Measurements from ENCODE around the gene TRIP10.
"Not testable (repeated sequence)": the region's sequence is repeated elsewhere in the genome, so short reads cannot be mapped to it uniquely, and the experiment has no call there.

The TRIP10 gene

DNA sequence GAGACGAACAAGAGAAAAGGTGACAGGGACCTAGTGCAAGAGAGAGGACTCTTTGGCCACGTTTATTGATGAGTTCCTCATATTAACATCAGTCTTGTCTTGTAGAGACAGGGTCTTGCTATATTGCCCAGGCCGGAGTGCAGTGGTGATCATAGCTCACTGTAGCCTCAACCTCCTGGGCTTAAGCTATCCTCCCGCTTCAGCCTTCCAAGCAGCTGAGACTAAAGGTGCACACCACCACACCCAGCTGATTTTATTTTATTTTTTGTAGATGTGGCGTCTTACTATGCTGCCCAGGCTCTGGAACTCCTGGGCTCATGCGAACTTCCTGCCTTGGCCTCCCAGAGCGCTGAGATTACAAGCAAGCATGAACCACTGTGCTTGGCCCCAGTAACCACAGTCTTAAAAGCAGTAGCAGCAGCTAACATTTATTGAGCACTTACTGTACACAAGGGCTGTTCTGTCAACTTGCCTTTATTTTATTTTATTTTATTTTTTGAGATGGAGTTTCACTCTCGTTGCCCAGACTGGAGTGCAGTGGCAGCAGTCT lies 28.8 kb downstream of the TRIP10 start:
- DNase-seq (ENCODE audit: low read depth): no peak

DNA sequence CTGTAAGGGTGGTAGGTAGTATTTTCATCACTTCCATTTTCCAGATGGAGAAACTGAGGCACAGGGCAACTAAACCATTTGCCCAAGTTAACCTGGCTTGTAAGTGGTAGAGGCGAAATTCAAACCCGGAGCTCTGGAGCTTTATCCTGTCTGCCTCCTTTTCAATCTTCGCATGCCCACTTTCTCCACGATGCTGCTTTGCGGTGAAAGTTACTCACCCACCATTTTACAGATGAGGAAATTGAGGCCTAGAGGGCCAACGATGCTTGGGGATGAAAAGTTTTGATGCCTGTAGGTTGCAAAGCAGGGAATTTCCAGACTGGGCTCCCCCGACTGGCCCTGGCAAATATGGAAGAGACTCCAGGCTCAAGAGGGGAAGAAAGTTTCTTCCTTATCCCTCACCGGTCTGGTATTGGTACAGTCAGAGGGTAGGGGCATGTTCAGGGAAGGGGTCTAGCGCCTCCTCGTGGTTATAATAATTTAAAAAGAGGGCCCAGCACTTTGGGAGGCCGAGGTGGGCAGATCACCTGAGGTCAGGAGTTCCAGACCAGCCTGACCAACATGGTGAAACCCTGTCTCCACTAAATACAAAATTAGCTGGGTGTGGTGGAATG lies 29.6 kb downstream of the TRIP10 start:
- DNase-seq (ENCODE audit: low read depth): no peak

DNA sequence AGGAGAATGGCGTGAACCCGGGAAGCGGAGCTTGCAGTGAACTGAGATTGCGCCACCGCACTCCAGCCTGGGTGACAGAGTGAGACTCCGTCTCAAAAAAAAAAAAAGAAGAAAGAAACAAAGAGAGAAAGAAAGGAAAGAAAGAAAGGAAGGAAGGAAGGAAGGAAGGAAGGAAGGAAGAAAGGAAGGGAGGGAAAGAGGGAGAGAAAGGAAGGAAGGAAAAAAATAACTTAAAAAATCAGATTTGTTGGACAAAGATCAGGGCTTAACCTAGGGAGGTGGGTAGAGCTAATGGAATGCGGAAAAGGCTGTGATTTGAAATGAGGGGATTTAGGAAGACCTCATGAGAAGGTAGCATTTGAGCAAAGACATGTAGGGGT lies 32.2 kb downstream of the TRIP10 start:
- DNase-seq (ENCODE audit: low read depth): not testable (repeated sequence)

DNA sequence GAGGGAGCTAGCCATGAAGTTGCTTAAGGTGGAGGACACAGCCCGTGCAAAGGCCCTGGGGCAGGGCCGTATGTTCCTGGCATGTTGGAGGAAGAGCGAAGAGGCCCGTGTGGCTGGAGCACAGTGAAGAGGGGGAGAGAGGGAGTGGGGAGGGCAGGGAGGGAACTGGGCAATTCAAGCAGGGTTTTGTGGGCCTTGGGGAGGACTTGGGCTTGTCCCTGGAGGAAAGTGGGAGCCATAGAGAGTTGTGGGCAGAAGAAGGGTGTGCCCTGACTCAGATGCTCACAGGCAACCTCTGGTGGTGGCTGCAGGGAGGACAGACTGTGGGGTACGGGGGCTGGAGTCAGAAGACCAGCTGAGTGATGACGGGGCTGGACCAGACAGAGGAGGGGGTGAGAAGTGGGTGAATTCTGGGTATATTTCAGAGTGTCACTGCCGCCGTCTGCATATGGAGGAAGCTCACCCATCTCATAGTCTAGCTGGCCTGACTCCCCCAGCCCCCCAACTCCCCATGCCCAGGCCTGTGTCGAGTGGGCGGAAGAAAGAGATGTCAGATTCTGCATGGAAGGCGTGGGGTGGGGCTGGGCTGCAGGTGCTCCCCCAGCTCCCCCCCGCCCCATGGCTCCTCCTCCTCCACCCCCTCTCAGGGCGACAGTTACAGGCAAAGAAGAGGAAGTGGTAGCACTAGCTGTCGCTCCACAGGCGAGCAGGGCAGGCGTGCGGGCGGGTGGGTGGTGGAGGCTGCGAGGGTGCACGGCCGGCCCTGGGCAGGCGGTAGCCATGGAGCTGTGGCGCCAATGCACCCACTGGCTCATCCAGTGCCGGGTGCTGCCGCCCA lies 32.8 kb downstream of the TRIP10 start, which contains the start of gene VAV1:
Gene VAV1, plus strand, starts transcription at position 681 of the 838 bp plus-strand sequence. Its CDS starts 100 bp downstream, at position 781.
- DNase-seq (ENCODE audit: low read depth): peak; percentile 72

DNA sequence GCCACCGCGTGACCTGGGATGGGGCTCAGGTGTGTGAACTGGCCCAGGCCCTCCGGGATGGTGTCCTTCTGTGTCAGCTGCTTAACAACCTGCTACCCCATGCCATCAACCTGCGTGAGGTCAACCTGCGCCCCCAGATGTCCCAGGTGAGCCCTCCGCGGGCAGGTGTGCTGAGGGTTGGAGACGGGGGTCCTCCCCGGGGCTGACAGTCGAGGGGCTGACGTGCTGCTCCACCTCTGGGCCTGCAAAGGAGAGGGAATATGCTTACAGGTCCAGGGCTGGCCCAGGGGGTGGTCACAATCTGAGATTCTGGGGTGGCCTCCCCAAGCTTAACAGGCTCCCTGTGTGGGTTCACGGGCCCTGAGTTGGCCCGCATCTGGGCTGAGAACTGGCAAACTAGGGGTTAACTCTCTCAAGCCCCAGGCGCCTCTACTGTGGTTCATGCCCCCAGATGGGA lies 33.4 kb downstream of the TRIP10 start:
- no peak for DNase-seq (ENCODE audit: low read depth)

- DNase-seq (ENCODE audit: low read depth): no peak
Measured at GRCh38 chr19:6773323-6773931, 33.9 kb downstream of the TRIP10 start.

DNA sequence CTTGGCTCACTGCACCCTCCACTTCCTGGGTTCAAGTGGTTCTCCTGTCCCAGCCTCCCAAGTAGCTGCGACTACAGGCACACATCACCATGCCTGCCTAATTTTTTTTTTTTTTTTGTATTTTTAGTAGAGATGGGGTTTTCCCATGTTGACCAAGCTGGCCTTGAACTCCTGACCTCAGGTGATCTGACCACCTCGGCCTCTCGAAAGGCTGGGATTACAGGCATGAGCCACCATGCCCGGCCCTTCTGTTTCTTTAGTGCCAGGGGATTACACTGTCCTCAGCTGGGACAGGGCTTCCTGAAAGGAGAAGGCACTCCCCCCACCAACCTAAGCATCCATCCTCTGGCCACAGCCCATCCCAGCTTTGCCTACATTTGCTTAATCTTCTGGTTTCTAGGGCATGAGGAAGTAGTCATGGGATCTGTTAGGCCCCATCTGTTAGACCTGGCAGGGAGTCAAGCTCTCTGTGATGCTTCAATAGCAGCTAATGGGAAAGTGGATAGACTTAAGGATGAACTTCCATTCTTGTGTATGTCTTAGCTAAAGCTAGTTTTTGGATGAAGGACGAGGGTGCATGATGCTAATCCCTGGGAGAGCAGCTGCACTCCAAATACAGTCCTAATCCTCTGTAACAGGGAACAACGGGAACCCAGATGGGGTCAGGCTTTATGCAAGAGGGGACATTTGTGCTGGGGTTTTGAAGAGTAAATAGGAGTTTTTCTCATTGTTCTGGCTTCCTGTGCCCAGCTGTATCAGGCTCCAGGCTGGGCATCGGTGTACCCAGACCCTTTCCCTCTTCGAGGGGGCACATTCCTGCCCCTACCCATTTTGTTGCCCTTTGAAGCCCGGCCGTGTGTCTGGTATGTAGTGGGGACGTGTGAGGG lies 35.6 kb downstream of the TRIP10 start:
- no peak for DNase-seq (ENCODE audit: low read depth)

DNA sequence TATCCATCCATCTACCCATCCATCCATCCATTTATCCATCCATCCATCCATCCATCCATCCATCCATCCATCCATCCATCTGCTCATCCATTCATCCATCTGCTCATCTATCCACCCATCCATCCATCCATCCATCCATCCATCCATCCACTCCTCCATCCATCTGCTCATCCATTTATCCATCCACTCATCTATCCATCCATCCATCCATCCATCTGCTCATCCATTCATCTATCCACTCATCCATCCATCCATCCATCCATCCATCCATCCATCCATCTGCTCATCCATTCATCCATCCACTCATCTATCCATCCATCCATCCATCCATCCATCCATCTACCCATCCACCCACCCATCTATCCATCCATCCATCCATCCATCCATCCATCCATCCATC lies 36.6 kb downstream of the TRIP10 start:
- not testable (repeated sequence) for DNase-seq (ENCODE audit: low read depth)

GRCh38 chr19:6776999-6777398 lies 37.5 kb downstream of the TRIP10 start:
- DNase-seq (ENCODE audit: low read depth): no peak

GRCh38 chr19:6777434-6777833 lies 38.0 kb downstream of the TRIP10 start:
- no peak for DNase-seq (ENCODE audit: low read depth)

GRCh38 chr19:6778386-6778785 lies 38.9 kb downstream of the TRIP10 start:
- DNase-seq (ENCODE audit: low read depth): no peak

DNA sequence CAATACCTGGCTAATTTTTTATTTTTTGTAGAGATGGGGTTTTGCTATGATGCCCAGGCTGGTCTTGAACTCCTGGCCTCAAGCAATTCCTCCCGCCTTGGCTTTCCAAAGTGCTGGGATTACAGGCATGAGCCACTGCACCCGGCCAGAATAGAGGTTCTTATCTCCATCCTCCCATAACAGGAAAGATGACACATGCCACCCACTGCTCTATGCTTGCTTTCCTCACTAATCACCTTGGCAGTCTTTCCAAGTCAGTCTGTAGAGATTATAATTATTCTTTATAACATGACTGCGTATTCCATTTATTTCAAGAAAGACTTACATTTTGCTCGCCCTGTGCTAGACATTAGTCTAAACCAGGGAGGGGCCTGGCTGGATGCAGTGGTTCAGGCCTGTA lies 39.7 kb downstream of the TRIP10 start:
- DNase-seq (ENCODE audit: low read depth): no peak

DNA sequence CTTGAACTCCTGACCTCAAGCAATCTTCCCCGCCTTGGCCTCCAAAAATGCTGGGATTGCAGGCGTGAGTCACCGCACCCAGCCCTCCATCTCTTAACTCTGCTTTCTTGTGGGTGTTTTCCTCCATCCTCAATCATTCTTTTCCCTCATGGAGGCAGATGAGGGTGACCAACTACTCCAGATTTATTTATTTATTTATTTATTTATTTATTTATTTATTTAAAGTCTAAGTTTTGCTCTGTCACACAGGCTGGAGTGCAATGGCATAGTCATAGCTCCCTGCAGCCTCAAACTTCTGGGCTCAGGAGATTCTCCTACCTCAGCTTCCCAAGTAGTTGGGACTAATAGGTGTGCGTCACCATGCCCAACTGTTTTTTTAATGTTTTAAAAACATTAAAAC lies 47.9 kb downstream of the TRIP10 start:
- DNase-seq (ENCODE audit: low read depth): no peak

DNA sequence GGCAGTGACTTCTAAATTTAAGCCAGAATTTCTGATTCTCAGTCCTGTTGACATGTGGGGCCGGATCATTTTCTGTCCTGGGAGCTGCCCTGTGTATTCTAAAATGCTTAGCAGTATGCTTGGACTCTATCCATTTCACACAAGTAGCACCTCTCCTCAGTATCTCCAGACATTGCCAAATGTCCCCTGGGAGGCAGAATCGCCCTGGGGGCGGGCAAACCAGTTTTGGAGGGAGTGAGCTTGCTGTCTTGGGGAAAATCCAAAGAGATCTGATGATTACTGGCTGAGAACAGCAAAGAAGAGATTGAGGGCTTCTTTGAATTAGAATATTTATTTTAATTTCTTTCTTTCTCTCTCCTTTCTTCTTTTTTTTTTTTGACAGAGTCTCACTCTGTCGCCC lies 49.4 kb downstream of the TRIP10 start:
- no peak for DNase-seq (ENCODE audit: low read depth)

DNA sequence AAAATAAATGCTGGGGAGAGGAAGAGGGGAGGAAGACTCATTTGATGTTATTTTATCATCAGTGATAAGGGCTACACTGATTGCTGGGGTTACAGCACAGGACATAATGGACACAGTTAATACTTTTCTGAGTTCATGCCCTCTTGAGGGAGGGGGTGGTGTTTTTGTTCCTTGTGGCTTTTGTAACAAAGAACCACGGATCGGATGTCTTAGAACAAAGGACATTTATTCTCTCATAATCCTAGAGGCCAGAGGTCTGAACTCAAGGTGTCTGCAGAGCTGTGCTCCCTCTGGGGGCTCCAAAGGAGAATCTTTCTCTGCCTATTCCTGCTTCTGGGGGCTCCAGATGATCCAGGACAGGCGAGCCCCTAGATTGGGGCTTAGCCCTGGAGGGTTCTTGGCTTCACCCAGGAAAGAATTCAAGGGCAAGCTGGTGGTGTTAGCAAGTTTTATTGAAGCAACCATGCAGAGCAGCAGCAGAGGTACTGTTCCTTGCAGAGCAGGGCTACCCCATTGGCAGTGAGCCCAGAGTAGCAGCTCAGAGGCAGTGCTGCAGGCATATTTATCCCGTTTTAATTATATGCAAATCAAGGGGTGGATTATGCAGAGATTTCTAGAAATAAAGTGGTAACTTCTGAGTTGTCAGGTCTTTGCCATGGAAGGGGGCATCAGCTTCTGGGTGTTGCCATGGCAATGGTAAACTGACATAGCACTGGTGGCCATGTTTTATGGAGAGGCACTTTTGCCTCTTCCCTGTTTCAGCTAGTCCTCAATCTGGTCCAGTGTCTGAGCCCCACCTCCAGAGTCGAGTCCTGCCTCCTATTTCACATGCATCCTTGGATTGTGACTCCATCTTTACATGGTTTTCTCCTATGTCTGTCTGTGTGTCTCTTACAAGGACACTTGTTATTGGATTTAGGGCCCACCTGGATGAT lies 51.0 kb downstream of the TRIP10 start:
- DNase-seq (ENCODE audit: low read depth): no peak

GRCh38 chr19:6791237-6791636 lies 51.8 kb downstream of the TRIP10 start:
- no peak for DNase-seq (ENCODE audit: low read depth)

GRCh38 chr19:6793411-6793810 lies 53.9 kb downstream of the TRIP10 start:
- no peak for DNase-seq (ENCODE audit: low read depth)

DNA sequence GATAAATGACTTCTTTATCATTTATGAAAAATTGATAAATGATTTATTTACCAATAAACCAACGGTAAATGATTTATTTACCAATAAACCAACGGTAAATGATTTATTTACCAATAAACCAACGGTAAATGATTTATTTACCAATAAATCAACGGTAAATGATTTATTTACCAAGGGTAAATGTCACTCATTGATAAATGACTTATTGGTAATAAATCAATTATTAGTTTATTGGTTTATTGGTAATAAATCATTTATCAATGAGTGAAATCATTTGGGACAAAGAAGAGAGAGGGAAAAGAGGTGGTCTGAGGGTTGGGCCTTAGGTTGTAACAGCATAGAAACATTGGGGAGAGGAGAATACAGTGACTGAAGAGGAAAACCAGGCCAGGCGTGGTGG lies 54.5 kb downstream of the TRIP10 start:
- no peak for DNase-seq (ENCODE audit: low read depth)

- DNase-seq (ENCODE audit: low read depth): no peak
Measured at GRCh38 chr19:6794686-6795431, 55.4 kb downstream of the TRIP10 start.

DNA sequence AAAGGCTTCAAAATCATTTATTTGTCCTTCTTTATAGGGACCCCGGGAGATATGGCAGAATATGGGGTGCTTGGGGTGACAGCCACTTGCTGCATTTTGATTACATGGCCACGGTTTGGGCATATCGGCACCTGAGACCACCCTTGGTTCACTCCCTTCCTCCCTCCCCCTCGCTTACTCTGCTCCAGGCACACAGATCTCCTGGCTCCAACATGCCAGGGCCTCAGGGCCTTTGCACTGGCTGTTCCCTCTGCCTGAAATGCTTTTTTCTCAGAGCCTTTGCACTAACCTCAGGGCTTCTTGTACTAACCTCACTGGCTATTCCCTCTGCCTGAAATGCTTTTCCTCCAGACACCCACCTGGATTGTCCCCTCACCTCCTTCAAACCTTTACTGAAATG lies 56.8 kb downstream of the TRIP10 start:
- DNase-seq (ENCODE audit: low read depth): no peak
